K562 (cell line): ENCODE results near the gene MADD. TPM values are rescaled to one million over a fixed set of nuclear protein-coding genes. Genes with fewer than 3 reads are reported as not detected.

Experiments
- CCAR2 ChIP-seq: fragments of 200-400 bp; formaldehyde crosslinking; IDR thresholded peaks from 2 replicates; pipeline ENCODE4 v1.6.1; 2017; ENCODE audit warnings: mild to moderate bottlenecking, low read depth, low read length
- CSDE1 ChIP-seq, 2 experiments: fragments of 450-650 bp; IDR thresholded peaks; 2 replicates each; pipeline ENCODE4 v1.6.1; 2016; ENCODE audit warnings: mild to moderate bottlenecking in 1 of 2
- ETV5 ChIP-seq: sonication (generic); formaldehyde crosslinking; IDR thresholded peaks from 2 replicates; pipeline ENCODE4 v1.4.0; 2020; ENCODE audit warnings: low read depth, mild to moderate bottlenecking, missing genetic modification reagents
- FOXJ3 ChIP-seq: sonication (generic); formaldehyde crosslinking; IDR thresholded peaks from 2 replicates; pipeline ENCODE4 v1.4.0; 2020; ENCODE audit warnings: mild to moderate bottlenecking, missing genetic modification reagents
- PHF8 ChIP-seq: fragments of 200-600 bp; sonication (generic); IDR thresholded peaks from 2 replicates; pipeline ENCODE4 v1.6.1; 2012; ENCODE audit warnings: mixed run types, mild to moderate bottlenecking, inconsistent platforms, low read length, moderate library complexity, borderline replicate concordance
- ZFX ChIP-seq: sonication (generic); formaldehyde crosslinking; IDR thresholded peaks from 2 replicates; pipeline ENCODE4 v1.8.0; 2022; ENCODE audit warnings: mild to moderate bottlenecking, missing genetic modification reagents, moderate library complexity
- ZNF384 ChIP-seq: IDR thresholded peaks from 2 replicates; pipeline ENCODE4 v1.6.1; 2012; ENCODE audit warnings: low read depth, low read length, improper control_type of control experiment
- polyA plus RNA-seq, 8 experiments: library from polyadenylated mRNA; depleted of rRNA in 4 of 8; stranded (reverse) in 5 of 8; unstranded in 3 of 8; fragments of >200 nt; fragmentation: Nextera tagmentation in 2 of 8; fragmentation: Illumina TruSeq in 1 of 8; extraction: Ambion mirVana in 2 of 8; extraction: Trizol in 1 of 8; gene quantifications; 2 replicates each; pipeline versions ENCODE4 v1.2.1 to v1.2.3, GENCODE V29; 2011 to 2014; ENCODE audit warnings: inconsistent platforms in 1 of 8, missing spikeins in 1 of 8
- total RNA-seq, 7 experiments: library from RNA; depleted of rRNA in 6 of 7; stranded (reverse); fragments of >200 nt in 6 of 7; fragmentation: Illumina TruSeq in 2 of 7; extraction: Trizol in 2 of 7; gene quantifications; 2 replicates each; pipeline versions ENCODE4 v1.2.1 to v1.2.3, GENCODE V29; 2011 to 2021; ENCODE audit warnings: low replicate concordance in 1 of 7
- TF ChIP-seq, protein P1 (sequence below), 2 experiments: fragments of 150-350 bp in 1 of 2; IDR thresholded peaks; 2 replicates each; pipeline ENCODE4 v1.6.1; 2012 to 2016; ENCODE audit warnings: low read depth in 2 of 2, low read length in 2 of 2, mild to moderate bottlenecking in 1 of 2, moderate library complexity in 1 of 2

The MADD gene
- total and polyA plus RNA-seq, 9 of the 15 experiments (the other 6 are each of a cell fraction or from before 2014, with no cell fraction given): 0.68 to 57.6 (median 33.6) TPM

DNA sequence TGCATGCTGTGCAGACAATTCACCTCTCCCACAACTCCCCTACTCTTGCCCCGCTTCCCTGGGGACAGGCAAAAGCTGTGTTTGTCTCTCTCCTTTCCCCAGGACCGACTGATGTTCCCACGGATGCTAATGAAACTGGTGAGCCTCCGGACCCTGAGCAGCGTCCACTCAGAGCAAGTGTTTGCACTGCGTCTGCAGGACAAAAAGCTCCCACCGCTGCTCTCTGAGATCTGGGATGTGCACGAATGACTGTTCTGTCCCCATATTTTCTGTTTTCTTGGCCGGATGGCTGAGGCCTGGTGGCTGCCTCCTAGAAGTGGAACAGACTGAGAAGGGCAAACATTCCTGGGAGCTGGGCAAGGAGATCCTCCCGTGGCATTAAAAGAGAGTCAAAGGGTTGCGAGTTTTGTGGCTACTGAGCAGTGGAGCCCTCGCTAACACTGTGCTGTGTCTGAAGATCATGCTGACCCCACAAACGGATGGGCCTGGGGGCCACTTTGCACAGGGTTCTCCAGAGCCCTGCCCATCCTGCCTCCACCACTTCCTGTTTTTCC lies 1.4 kb upstream of the MADD start (continued):
- TF ChIP-seq, protein P1, sequence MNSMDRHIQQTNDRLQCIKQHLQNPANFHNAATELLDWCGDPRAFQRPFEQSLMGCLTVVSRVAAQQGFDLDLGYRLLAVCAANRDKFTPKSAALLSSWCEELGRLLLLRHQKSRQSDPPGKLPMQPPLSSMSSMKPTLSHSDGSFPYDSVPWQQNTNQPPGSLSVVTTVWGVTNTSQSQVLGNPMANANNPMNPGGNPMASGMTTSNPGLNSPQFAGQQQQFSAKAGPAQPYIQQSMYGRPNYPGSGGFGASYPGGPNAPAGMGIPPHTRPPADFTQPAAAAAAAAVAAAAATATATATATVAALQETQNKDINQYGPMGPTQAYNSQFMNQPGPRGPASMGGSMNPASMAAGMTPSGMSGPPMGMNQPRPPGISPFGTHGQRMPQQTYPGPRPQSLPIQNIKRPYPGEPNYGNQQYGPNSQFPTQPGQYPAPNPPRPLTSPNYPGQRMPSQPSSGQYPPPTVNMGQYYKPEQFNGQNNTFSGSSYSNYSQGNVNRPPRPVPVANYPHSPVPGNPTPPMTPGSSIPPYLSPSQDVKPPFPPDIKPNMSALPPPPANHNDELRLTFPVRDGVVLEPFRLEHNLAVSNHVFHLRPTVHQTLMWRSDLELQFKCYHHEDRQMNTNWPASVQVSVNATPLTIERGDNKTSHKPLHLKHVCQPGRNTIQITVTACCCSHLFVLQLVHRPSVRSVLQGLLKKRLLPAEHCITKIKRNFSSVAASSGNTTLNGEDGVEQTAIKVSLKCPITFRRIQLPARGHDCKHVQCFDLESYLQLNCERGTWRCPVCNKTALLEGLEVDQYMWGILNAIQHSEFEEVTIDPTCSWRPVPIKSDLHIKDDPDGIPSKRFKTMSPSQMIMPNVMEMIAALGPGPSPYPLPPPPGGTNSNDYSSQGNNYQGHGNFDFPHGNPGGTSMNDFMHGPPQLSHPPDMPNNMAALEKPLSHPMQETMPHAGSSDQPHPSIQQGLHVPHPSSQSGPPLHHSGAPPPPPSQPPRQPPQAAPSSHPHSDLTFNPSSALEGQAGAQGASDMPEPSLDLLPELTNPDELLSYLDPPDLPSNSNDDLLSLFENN (IDR thresholded peaks at IDR 0.05; ENCODE audit: low read depth in 2 of 2, low read length in 2 of 2): no peak
- TF ChIP-seq ZNF384 (no peak), CCAR2 (no peak), CSDE1 (IDR thresholded peaks at IDR 0.05) (no peak), FOXJ3 (no peak), ZFX (CRISPR knock-in tag) (peak; percentile 88), ETV5 (CRISPR knock-in tag) (no peak), PHF8 (peak; percentile 55; the same call in 1 of the 2 replicates)
- TF ChIP-seq, all 486 proteins: peak for 33
